Left ventricle myocardium inferior (tissue), 1 donor: ENCODE measurements around the gene COX7B2. TPM values are rescaled to one million over a fixed set of nuclear protein-coding genes. Genes with fewer than 3 reads are reported as not detected.

Experiments
- DNase-seq: peaks from one replicate; pipeline ENCODE4 v3.0.0-alpha.2; 2020
- H3K27ac ChIP-seq: fragments of 200-600 bp; replicated peaks from 2 replicates; pipeline ENCODE4 v1.8.0; 2021
- H3K27me3 ChIP-seq: fragments of 200-600 bp; 2 replicates; pipeline ENCODE4 v1.8.0; 2021; ENCODE audit warnings: low read depth
- H3K36me3 ChIP-seq: fragments of 200-600 bp; 2 replicates; pipeline ENCODE4 v1.8.0; 2021
- H3K4me1 ChIP-seq: fragments of 200-600 bp; 2 replicates; pipeline ENCODE4 v1.8.0; 2021
- H3K4me3 ChIP-seq: fragments of 200-600 bp; 2 replicates; pipeline ENCODE4 v1.8.0; 2021; ENCODE audit warnings: mild to moderate bottlenecking, moderate library complexity
- H3K9me3 ChIP-seq: fragments of 200-600 bp; replicated peaks from 2 replicates; pipeline ENCODE4 v1.8.0; 2021
- CTCF ChIP-seq: fragments of 200-600 bp; IDR thresholded peaks from 2 replicates; pipeline ENCODE4 v1.8.0; 2021; ENCODE audit warnings: antibody characterized with exemption, mild to moderate bottlenecking, borderline replicate concordance
- intact Hi-C: fragments of 100-400 bp; cut with micrococcal nuclease; formaldehyde crosslinking; loops from one replicate; pipeline ENCODE4 v1.11.0; 2022
- total RNA-seq: library from RNA; stranded (reverse); fragmentation: NEBNext Ultra II Directional; extraction: Animal tissue kit (Norgen Biotek cat#: 25700); gene quantifications from one replicate; pipeline ENCODE4 v1.2.1, GENCODE V29; 2021
- donor health status: DM: no; HTN: yes; CAD: no; lungs with severe emphysema.

COX7B2 gene
- total RNA-seq, 1 donor from 2014 or later, result not detected

DNA sequence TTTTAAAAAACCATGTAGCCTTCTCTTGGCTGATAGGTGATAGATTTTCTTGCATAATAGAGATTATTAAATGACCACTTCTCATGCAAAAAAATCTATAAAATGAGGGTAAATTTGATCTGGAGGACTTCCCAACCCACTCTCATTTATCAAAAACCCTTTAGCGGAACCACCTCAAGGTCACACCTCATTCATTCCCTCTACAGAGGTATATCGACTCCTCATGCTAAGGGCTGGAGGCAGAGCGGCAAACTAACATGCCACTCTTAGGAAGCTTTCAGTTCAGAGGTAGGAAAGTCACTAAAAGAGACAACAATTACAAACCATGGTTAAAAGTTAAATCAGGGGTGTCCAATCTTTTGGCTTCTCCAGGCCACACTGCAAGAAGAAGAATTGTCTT lies 90.0 kb downstream of the COX7B2 start:
- H3K4me3 ChIP-seq, result no peak overlapping the region
- no peaks in the 10 kb centered on the region for H3K36me3 ChIP-seq
- no peak overlapping the region for H3K27ac ChIP-seq
- H3K9me3 ChIP-seq, result no peaks in the 10 kb centered on the region
- H3K27me3 ChIP-seq, result no peaks in the 10 kb centered on the region
- intact Hi-C loops, result no loop called here
- no peak for TF ChIP-seq CTCF
- no peaks in the 10 kb centered on the region for H3K4me1 ChIP-seq
- DNase-seq, result no peak

GRCh38 chr4:46818604-46819003 lies 90.4 kb downstream of the COX7B2 start:
- Histone ChIP-seq H3K4me3 (no peak overlapping the region), H3K4me1 (no peaks in the 10 kb centered on the region), H3K27ac (no peak overlapping the region), H3K27me3 (no peaks in the 10 kb centered on the region), H3K9me3 (no peaks in the 10 kb centered on the region), H3K36me3 (no peaks in the 10 kb centered on the region)
- intact Hi-C loops, result no loop called here
- TF ChIP-seq CTCF, result no peak
- DNase-seq, result no peak

GRCh38 chr4:46817806-46818205 lies 91.2 kb downstream of the COX7B2 start:
- DNase-seq, result no peak
- Histone ChIP-seq H3K9me3 (no peaks in the 10 kb centered on the region), H3K36me3 (no peaks in the 10 kb centered on the region), H3K27ac (no peak overlapping the region), H3K4me3 (no peak overlapping the region), H3K27me3 (no peaks in the 10 kb centered on the region), H3K4me1 (no peaks in the 10 kb centered on the region)
- no peak for TF ChIP-seq CTCF
- intact Hi-C loops, result no loop called here

DNA sequence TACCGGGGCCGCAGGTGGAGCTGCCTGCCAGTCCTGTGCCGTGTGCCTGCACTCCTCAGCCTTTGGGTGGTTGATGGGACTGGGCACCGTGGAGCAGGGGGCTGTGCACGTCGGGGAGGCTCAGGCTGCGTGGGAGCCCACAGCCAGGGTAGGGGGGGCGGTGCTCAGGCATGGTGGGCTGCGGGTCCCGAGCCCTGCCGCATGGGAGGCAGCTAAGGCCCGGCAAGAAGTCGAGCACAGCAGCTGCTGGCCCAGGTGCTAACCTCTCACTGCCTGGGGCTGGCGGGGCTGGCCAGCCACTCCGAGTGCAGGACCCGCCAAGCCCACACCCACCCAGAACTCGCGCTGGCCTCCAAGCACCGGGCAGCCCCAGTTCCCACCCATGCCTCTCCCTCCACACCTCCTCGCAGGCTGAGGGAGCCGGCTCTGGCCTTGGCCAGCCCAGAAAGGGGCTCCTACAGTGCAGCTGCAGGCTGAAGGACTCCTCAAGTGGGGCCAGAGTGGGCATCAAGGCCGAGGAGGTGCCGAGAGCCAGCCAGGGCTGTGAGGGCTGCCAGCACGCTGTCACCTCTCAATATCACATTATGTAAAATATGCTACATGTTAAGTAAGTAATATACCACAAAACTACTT lies 104.1 kb downstream of the COX7B2 start:
- Histone ChIP-seq H3K36me3 (no peaks in the 10 kb centered on the region), H3K4me3 (no peak overlapping the region), H3K27me3 (no peaks in the 10 kb centered on the region), H3K9me3 (peaks cover 23% of the 10 kb centered on the region), H3K4me1 (no peaks in the 10 kb centered on the region), H3K27ac (no peak overlapping the region)
- no peak for TF ChIP-seq CTCF
- intact Hi-C loops, result no loop called here
- no peak for DNase-seq

DNA sequence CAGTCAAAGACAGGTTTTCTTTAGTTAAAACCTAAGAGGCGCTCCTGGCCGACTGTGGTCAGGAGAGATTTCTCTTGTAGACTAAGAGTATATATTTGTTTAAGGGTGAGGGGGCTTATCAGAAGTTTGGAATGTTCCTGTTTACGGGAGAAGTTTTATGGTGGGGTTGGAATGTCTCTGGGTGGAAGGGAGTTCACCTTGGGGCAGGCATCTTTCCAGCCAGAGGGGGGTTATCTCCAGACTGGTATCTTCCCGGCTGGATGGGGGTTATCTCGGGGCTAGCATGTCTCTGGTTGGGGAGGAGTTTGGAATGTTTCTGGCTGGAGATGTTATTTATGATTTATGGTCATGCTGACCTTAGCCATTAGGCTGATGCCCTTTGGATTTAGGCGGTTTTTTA lies 116.0 kb downstream of the COX7B2 start:
- no peaks in the 10 kb centered on the region for H3K27me3 ChIP-seq
- TF ChIP-seq CTCF, result no peak
- no peaks in the 10 kb centered on the region for H3K4me1 ChIP-seq
- H3K9me3 ChIP-seq, result peaks cover 20% of the 10 kb centered on the region
- DNase-seq, result no peak
- H3K4me3 ChIP-seq, result no peak overlapping the region
- H3K27ac ChIP-seq, result no peak overlapping the region
- intact Hi-C loops, result no loop called here
- no peaks in the 10 kb centered on the region for H3K36me3 ChIP-seq
